HepG2 (cell line): ENCODE measurements around the gene SPRYD4. TPM values are rescaled to one million over a fixed set of nuclear protein-coding genes. Genes with fewer than 3 reads are reported as not detected.

Experiments used
- CEBPG ChIP-seq: IDR thresholded peaks from 2 replicates; pipeline ENCODE4 v1.6.1; 2016
- FOSL2 ChIP-seq: sonication (generic); formaldehyde crosslinking; IDR thresholded peaks from 2 replicates; pipeline ENCODE4 v1.4.0; 2020; ENCODE audit warnings: missing genetic modification reagents
- JUND ChIP-seq: sonication (generic); formaldehyde crosslinking; IDR thresholded peaks from 2 replicates; pipeline ENCODE4 v1.8.0; 2022; ENCODE audit warnings: mild to moderate bottlenecking, missing genetic modification reagents
- KMT2A ChIP-seq: sonication (generic); formaldehyde crosslinking; IDR thresholded peaks from 2 replicates; pipeline ENCODE4 v1.4.0; 2020; ENCODE audit warnings: missing genetic modification reagents
- MEF2D ChIP-seq: sonication (generic); formaldehyde crosslinking; IDR thresholded peaks from 2 replicates; pipeline ENCODE4 v1.5.1; 2020; ENCODE audit warnings: mild to moderate bottlenecking, missing genetic modification reagents
- MIXL1 ChIP-seq: IDR thresholded peaks from 2 replicates; pipeline ENCODE4 v1.6.1; 2016
- PHF8 ChIP-seq: sonication (generic); formaldehyde crosslinking; IDR thresholded peaks from 2 replicates; pipeline ENCODE4 v1.5.0; 2020; ENCODE audit warnings: missing genetic modification reagents
- RBM22 ChIP-seq: fragments of 200-400 bp; formaldehyde crosslinking; optimal IDR thresholded peaks from 2 replicates; pipeline ENCODE3; 2017; ENCODE audit warnings: mild to moderate bottlenecking, low read length, moderate library complexity
- SMC3 ChIP-seq: IDR thresholded peaks from 2 replicates; pipeline ENCODE4 v1.6.1; 2011; ENCODE audit warnings: low read length, improper control_type of control experiment
- WIZ ChIP-seq: sonication (generic); formaldehyde crosslinking; IDR thresholded peaks from 2 replicates; pipeline ENCODE4 v1.5.1; 2020; ENCODE audit warnings: mild to moderate bottlenecking, missing genetic modification reagents
- ZFP36 ChIP-seq: fragments of 150-350 bp; IDR thresholded peaks from 2 replicates; pipeline ENCODE4 v1.6.1; 2018; ENCODE audit warnings: borderline replicate concordance, low read length, low read depth; ENCODE audit not compliant: partially characterized antibody
- ZMYM2 ChIP-seq: sonication (generic); formaldehyde crosslinking; IDR thresholded peaks from 2 replicates; pipeline ENCODE4 v1.8.0; 2022; ENCODE audit warnings: mild to moderate bottlenecking, missing genetic modification reagents
- ZNF138 ChIP-seq: sonication (generic); formaldehyde crosslinking; IDR thresholded peaks from 2 replicates; pipeline ENCODE4 v1.5.0; 2020; ENCODE audit warnings: mild to moderate bottlenecking, low read depth, missing genetic modification reagents
- ZNF232 ChIP-seq: sonication (generic); formaldehyde crosslinking; IDR thresholded peaks from 2 replicates; pipeline ENCODE4 v1.4.0; 2020; ENCODE audit warnings: missing genetic modification reagents, borderline replicate concordance
- ZNF83 ChIP-seq: sonication (generic); formaldehyde crosslinking; IDR thresholded peaks from 2 replicates; pipeline ENCODE4 v1.4.0; 2020; ENCODE audit warnings: missing genetic modification reagents, mild to moderate bottlenecking, borderline replicate concordance
- polyA plus RNA-seq, 8 experiments: library from polyadenylated mRNA; depleted of rRNA in 3 of 8; stranded (reverse) in 7 of 8; unstranded in 1 of 8; fragments of >200 nt; fragmentation: Illumina TruSeq in 4 of 8; extraction: Trizol in 4 of 8; gene quantifications; 2 replicates each; pipeline versions ENCODE4 v1.2.1 to v1.2.3, GENCODE V29; 2011 to 2016; ENCODE audit warnings: low read depth in 4 of 8, missing spikeins in 1 of 8, mixed read lengths in 1 of 8; ENCODE audit not compliant: insufficient read depth in 1 of 8
- total RNA-seq, 5 experiments: library from RNA; depleted of rRNA; stranded (reverse); fragments of >200 nt; fragmentation: Illumina TruSeq; extraction: Trizol; gene quantifications; 2 replicates each; pipeline ENCODE4 v1.2.3, GENCODE V29; 2016; ENCODE audit warnings: low read depth in 1 of 5
- TF ChIP-seq, protein P1 (sequence below): sonication (generic); formaldehyde crosslinking; IDR thresholded peaks from 2 replicates; pipeline ENCODE4 v1.4.0; 2020; ENCODE audit warnings: mild to moderate bottlenecking, missing genetic modification reagents
- TF ChIP-seq, protein P2 (sequence below): IDR thresholded peaks from 2 replicates; pipeline ENCODE4 v1.6.1; 2018; ENCODE audit warnings: missing genetic modification reagents
- TF ChIP-seq, protein P3 (sequence below): sonication (generic); formaldehyde crosslinking; IDR thresholded peaks from 2 replicates; pipeline ENCODE4 v1.8.0; 2022; ENCODE audit warnings: mild to moderate bottlenecking, missing genetic modification reagents, moderate library complexity
- TF ChIP-seq, protein P4 (sequence below): sonication (generic); formaldehyde crosslinking; IDR thresholded peaks from 2 replicates; pipeline ENCODE4 v1.4.0; 2020; ENCODE audit warnings: missing genetic modification reagents, borderline replicate concordance
- TF ChIP-seq, protein P5 (sequence below): IDR thresholded peaks from 2 replicates; pipeline ENCODE4 v1.6.1; 2016; ENCODE audit warnings: low read depth, control low read depth

SPRYD4 gene
- total and polyA plus RNA-seq, 2 of the 13 experiments (the other 11 are each of a cell fraction or from before 2014, with no cell fraction given), result 3.9 to 4.5 TPM

DNA sequence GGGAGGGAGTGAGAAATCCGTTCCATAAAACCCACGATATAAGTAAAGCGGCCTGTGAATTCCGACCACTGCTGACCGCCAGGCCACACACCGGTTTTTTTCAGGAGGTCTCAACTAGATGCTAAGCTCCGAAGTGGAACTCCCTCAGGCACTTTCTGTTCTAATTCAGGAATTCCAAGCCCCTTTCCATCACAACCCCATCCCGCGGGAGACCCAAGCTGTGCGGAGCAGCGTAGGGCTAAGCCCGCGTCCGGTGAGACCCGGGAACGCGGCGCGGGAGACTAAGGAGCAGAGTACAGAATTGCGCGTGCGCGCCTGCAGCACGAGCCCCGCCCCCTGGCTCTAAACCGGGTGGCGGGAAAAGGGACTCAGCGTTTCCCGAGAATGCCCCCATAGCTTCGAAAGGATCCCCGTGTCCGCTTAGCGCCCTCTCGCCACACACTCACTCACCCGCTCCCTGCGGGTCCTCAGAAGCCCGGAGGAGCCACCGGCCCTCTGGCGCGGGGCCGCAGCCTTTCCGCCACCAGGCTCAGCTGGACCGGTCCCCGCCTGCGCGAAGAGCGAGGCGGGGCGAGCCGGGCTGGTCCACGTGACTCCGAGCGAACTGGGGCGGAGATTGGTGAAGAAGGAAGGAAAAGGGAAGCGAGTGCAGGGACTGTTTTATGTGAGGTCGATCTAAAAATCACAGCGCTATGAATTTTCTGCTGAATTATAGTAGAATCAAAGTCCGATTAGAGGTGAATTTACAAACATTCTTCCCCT is 19.3 kb upstream of the SPRYD4 start, which contains the start of gene TIMELESS (continued):
- TF ChIP-seq MEF2D (CRISPR knock-in tag), result peak; percentile 61; the same call in 1 of the 2 replicates
- no peak for TF ChIP-seq ZNF83 (CRISPR knock-in tag)
- peak; percentile 92 for TF ChIP-seq PHF8 (CRISPR knock-in tag)
- TF ChIP-seq, protein P1, sequence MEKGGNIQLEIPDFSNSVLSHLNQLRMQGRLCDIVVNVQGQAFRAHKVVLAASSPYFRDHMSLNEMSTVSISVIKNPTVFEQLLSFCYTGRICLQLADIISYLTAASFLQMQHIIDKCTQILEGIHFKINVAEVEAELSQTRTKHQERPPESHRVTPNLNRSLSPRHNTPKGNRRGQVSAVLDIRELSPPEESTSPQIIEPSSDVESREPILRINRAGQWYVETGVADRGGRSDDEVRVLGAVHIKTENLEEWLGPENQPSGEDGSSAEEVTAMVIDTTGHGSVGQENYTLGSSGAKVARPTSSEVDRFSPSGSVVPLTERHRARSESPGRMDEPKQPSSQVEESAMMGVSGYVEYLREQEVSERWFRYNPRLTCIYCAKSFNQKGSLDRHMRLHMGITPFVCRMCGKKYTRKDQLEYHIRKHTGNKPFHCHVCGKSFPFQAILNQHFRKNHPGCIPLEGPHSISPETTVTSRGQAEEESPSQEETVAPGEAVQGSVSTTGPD (CRISPR knock-in tag), result no peak
- TF ChIP-seq, protein P2, sequence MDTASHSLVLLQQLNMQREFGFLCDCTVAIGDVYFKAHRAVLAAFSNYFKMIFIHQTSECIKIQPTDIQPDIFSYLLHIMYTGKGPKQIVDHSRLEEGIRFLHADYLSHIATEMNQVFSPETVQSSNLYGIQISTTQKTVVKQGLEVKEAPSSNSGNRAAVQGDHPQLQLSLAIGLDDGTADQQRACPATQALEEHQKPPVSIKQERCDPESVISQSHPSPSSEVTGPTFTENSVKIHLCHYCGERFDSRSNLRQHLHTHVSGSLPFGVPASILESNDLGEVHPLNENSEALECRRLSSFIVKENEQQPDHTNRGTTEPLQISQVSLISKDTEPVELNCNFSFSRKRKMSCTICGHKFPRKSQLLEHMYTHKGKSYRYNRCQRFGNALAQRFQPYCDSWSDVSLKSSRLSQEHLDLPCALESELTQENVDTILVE, result peak; percentile 40
- no peak for TF ChIP-seq SMC3
- TF ChIP-seq, protein P3, sequence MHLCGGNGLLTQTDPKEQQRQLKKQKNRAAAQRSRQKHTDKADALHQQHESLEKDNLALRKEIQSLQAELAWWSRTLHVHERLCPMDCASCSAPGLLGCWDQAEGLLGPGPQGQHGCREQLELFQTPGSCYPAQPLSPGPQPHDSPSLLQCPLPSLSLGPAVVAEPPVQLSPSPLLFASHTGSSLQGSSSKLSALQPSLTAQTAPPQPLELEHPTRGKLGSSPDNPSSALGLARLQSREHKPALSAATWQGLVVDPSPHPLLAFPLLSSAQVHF, result peak; percentile 78; the same call in 1 of the 2 replicates
- TF ChIP-seq ZNF138 (CRISPR knock-in tag), result 0 out of 2 replicates have a peak, but pooled peaks have one; percentile 71
- TF ChIP-seq FOSL2, result 0 out of 2 replicates have a peak, but pooled peaks have one; percentile 29
- no peak for TF ChIP-seq RBM22
- TF ChIP-seq KMT2A (CRISPR knock-in tag), result peak; percentile 70; the same call in 1 of the 2 replicates
- TF ChIP-seq, protein P4, sequence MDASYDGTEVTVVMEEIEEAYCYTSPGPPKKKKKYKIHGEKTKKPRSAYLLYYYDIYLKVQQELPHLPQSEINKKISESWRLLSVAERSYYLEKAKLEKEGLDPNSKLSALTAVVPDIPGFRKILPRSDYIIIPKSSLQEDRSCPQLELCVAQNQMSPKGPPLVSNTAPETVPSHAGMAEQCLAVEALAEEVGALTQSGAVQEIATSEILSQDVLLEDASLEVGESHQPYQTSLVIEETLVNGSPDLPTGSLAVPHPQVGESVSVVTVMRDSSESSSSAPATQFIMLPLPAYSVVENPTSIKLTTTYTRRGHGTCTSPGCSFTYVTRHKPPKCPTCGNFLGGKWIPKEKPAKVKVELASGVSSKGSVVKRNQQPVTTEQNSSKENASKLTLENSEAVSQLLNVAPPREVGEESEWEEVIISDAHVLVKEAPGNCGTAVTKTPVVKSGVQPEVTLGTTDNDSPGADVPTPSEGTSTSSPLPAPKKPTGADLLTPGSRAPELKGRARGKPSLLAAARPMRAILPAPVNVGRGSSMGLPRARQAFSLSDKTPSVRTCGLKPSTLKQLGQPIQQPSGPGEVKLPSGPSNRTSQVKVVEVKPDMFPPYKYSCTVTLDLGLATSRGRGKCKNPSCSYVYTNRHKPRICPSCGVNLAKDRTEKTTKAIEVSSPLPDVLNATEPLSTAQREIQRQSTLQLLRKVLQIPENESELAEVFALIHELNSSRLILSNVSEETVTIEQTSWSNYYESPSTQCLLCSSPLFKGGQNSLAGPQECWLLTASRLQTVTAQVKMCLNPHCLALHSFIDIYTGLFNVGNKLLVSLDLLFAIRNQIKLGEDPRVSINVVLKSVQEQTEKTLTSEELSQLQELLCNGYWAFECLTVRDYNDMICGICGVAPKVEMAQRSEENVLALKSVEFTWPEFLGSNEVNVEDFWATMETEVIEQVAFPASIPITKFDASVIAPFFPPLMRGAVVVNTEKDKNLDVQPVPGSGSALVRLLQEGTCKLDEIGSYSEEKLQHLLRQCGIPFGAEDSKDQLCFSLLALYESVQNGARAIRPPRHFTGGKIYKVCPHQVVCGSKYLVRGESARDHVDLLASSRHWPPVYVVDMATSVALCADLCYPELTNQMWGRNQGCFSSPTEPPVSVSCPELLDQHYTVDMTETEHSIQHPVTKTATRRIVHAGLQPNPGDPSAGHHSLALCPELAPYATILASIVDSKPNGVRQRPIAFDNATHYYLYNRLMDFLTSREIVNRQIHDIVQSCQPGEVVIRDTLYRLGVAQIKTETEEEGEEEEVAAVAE, result 0 out of 2 replicates have a peak, but pooled peaks have one; percentile 47
- no peak for TF ChIP-seq ZFP36
- no peak; the same call in 1 of the 2 replicates for TF ChIP-seq CEBPG (CRISPR knock-in tag)
- TF ChIP-seq ZNF232 (CRISPR knock-in tag), result peak; percentile 80; the same call in 1 of the 2 replicates
- TF ChIP-seq MIXL1, result no peak
- TF ChIP-seq JUND (CRISPR knock-in tag), result no peak
- TF ChIP-seq, protein P5, sequence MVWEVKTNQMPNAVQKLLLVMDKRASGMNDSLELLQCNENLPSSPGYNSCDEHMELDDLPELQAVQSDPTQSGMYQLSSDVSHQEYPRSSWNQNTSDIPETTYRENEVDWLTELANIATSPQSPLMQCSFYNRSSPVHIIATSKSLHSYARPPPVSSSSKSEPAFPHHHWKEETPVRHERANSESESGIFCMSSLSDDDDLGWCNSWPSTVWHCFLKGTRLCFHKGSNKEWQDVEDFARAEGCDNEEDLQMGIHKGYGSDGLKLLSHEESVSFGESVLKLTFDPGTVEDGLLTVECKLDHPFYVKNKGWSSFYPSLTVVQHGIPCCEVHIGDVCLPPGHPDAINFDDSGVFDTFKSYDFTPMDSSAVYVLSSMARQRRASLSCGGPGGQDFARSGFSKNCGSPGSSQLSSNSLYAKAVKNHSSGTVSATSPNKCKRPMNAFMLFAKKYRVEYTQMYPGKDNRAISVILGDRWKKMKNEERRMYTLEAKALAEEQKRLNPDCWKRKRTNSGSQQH (CRISPR knock-in tag), result 0 out of 2 replicates have a peak, but pooled peaks have one; percentile 31
- peak; percentile 68; the same call in 1 of the 2 replicates for TF ChIP-seq WIZ (CRISPR knock-in tag)
- no peak for TF ChIP-seq ZMYM2 (CRISPR knock-in tag)
- TF ChIP-seq, all 625 proteins: peak for 324
